GM18861 (cell line): ENCODE data around the gene FUT6.

ENCODE experiments used
- ATAC-seq: cut with Tn5 transposase; IDR thresholded peaks from one replicate; pipeline ENCODE4 v1.9.1; 2021; ENCODE audit not compliant: unreplicated experiment

Gene FUT6

DNA sequence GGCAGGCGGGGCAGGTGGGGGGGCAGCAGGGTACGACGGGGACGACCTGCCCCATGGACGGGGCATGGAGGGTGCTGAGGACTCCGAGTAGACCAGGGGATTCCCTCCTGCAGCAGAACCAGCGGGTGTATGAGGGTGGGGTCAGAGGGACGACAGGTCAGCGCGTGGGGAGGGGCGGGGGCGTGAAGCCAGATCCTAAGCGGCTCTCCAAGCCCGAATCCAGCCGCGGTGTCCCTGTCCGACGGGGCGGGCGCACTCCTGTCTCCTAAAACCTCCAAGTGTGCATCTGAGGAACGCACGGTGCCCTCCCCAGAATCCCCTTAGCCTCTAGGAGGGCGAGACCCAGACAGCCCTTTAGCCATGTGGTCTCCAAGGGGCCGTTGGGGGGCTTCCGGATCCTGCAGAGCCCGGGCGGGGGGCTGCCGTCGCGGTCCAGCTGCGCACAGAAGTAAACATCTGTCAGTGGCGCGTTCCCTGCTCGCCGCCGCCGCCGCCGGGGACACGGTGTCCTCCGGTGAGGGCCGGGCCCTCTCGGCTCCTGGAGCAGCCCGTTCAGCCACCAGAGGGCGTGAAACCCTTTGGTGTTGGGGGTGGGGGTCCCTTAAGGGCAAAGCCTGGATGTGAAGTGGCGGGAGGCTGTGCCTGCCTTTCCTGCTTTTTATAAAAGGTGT, 33.9 kb downstream of the FUT6 start:
- ATAC-seq: no peak

DNA sequence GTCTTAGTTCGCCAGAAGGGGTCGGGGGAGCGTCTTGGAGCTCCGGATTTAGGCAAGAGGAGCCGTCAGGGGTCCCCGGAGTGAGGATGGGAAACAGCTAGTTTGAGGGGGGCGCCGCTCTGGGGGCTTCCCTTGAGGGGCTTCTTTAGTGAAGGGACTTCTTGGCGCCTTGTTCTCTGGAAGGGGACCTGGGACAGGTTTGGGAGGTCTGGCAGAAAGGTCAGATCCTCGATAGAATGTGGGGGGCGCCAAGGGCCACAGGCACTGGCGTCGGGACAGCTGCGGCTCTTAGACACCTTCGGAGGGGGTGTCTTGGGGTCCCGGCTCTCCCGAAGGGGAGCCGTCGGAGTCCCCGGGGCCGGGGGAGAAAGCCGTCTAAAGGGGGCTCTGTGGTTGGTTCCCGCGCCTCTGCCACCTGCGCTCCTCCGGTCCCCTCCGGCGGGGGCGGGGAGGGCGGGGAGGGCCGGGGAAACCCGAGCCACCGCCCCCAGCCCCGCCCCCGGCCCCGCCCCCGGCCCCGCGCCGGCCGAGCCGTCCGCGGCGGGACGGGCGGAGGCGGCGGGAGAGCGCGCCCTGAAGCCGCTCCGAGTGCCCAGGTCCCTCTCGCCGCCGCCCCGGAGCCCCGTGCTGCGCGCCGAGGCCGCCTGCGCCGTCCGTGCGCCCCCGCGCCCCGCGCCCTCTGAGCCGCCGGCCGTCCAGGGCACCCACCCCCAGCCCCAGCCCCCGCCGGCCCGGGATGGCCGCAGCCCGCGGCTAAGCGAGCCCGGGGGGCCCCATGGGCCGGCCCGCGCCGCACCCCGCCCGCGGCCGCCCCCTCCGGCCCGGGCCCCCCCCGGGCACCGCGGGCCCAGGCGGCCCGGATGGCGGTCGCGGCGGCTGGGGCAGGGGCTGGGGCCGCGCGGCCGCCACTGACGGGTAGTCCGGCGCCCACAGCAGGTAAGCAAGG, 34.7 kb downstream of the FUT6 start, which contains the start of gene NRTN:
Gene NRTN, plus strand, starts transcription at position 552 of the 946 bp plus-strand sequence. CDS start 19,099 bp downstream, outside the sequence.
- ATAC-seq: no peak

DNA sequence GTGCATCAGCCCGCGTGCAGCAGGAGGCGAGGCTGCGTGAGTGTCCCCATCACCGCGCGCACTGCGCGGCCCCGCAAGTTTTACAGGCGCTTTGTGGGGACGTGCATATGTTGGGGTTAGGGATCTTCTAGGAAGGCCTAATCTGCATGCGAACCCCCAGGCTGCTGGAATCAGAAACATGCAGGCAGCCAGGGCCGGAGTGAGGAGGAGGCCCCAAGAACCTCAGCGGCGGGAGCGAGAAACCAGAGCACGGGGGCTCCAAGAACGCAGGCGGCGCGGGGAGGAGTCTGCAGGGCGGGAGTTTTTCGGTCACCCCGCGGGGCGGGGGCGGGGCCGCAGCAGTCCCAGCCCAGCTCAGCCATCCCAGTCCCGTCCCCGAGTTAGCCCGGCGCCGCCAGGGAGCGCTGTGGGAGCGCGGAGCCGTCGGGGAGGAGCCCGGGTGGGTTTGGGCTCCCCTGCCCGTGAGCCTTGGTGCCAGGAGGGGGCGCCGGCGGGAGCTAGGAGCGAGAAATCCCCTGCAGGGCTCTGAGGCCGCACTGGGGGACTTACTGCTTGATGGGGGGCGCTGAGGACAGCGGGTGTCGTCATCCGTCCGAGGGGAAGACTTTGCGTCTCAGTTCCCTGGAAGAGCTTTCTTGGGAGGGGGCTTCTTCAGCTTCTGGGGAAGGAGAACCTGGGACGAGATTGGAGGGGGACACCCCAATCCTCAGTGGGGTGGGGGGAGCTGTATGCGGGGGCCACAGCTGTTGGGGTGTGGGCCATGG, 35.6 kb downstream of the FUT6 start:
- ATAC-seq: peak; percentile 78

DNA sequence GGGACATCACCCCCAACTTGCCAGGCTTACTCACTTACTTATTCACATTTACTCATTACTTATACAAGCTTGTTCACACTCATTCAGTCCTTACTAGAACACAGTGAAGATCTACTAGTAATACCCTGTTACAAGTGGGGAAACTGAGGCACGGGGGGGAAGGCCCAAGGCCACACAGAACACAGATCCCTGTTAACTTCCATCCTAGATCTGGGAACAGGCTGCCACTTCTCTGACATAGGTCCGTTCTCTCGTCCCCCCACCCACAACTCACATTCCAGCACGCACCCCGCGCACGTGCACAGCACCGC, 36.1 kb downstream of the FUT6 start:
- ATAC-seq: no peak

DNA sequence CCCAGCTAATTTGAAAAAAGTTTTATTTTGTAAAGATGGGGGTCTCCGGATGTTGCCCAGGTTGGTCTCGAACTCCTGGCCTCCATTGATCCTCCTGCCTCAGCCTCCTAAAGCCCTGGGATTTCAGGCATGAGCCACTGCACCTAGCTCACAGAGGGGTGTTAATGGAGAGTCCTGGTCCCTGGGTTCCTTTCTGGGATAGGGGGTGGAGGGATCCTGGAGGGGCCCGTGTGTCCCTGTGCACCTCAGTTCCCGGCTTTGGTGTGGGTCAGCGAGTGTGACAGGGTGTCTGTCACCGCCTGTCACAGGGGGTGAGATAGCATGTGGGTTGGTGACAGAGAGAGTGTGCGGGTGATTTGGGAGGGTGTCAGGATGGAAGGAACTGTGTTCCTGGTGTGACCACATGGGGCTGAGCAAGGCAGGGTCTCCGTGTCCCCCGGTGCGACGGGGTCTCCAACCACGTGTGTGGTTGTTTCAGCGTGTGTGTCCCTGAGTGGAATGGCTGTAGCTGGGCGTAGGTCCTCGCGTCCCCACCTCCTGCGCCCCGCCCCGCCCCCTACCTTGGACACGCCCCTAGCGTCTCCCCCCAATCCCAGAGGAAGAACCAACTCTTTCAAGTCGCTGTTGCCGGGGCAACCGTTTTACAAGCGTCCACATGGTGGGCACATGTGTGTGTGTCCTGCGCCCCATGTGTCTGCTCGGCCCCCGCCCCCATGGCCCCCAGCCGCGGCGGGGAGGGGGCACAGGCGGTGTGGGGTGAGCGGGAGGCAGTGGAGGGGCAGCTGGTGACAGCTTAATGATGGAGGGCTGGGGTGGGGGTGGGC, 37.5 kb downstream of the FUT6 start:
- no peak for ATAC-seq

DNA sequence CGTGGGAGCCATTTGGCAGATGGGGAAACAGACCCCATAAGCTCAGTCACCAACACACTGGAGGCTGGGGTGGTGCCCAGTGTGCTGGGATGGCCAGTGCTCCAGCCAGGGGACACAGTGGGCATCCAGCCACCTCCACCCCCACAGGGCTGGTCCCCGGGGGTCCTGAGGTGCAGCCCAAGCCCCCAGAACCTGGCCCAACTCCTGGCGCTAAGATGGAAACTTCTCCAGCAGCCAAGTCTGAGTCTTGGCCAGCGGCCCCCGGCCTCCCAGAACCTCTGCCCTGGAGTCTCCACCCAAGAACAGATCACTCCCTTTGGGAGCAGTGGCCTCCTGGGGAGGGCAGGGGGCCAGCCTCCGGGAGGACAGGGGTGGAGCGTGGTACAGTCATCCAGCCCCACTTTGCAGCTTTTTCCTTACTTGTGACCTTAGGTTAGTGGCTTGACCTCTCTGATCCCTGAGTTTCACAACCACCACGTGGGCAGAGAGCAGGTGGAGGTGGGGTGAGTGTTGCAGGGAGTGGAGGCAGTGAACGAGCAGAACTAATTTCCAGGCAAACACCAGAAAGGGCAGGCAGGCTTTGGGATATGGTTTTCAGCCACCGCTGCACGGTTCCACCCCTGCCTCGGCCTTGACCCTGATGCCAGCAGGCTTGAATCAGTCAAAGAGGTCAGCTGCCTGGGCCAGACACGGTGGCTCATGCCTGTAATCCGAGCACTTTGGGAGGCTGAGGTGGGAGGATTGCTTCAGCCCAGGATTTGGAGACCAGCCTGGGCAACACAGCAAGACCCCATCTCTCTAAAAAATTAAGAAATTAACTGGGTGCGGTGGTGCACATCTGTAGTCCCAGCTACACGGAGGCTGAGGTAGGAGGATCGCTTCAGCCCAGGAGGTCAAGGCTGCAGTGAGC, 38.9 kb downstream of the FUT6 start:
- ATAC-seq: no peak

DNA sequence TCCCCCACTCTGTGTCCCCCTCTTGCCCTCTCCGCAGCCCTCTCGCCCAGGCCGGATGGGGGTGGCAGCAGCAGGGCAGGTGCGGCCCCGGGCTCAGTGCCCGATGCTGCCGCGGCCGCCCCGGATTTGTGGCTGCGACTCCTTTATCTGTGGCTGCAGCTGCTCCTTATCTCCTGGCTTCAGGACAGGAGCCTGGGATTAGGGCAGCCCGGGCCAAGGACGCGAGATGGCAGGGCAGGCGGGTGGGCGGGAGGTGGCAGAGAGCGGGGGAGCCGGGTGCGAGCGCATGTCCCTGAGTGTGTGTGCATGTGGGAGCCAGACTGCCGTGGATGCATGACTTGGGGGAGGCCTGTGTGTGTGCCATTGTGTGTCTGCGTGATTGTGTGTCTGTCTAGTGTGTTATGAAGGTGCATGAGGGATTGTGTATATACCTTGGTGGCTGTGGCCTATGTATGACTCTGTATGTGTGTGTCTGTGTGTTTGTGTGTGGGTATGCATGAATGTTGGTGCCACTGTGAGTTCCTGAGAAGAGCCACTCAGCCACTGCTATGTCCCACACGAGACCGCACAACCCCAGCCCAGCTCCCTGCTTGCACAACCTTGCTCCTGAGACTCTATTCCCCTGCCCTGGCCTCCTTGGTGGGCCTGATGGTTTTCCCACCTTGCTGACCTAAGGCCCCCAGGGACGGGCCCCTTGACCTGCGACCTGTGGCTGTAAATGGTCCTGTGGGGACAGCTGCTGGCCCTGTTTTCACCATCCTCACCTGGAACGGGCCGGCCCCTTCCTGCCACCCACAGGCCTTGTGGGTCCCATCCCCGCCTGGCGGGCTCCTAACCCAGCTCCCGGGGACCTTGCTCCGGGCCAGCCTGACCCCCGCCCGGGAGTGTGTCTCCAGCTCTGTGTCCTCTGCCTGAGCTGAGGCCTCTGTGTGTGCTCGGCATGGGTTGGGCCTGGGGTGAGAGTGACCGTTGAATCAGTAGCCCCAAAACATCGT, 40.0 kb downstream of the FUT6 start:
- no peak for ATAC-seq

DNA sequence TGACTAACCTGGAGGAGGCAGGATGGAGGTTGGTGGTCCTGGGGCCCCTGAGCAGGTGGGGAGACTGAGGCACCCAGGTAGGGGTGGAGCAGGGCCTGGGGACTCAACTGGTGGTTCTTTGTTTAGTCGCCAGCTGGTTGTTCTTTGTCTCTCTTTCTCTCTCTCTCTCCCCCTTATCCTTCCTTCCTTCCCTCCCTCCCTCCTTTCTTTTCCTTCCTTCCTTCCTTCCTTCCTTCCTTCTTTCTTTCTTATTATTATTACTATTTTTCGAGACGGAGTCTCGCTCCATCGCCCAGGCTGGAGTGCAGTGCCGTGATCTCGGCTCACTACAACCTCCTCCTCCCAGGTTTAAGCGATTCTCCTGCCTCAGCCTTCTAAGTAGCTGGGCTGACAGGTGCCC, 41.3 kb downstream of the FUT6 start:
- no peak for ATAC-seq

DNA sequence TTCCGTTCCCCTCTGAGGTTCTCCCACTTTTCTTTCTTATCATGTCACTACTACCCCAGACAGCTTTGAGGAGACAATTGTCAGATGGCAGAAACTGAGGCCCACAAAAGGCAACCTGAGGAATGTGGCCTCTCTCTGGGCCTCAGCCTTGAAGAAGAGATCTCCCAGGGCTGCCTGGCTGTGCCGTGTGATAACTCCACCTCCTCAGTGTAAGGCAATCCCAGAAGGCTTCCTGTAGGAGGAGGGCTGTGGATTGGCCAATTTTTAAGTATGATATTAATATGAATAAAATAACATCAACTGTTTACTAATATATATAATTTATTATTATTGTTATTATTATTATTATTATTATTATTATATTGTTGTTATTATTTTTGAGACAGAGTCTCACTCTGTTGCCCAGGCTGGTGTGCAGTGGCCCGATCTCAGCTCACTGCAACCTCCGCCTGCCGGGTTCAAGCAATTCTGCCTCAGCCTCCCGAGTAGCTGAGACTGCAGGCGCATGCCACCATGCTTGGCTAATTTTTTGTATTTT, 44.1 kb downstream of the FUT6 start:
- no peak for ATAC-seq

DNA sequence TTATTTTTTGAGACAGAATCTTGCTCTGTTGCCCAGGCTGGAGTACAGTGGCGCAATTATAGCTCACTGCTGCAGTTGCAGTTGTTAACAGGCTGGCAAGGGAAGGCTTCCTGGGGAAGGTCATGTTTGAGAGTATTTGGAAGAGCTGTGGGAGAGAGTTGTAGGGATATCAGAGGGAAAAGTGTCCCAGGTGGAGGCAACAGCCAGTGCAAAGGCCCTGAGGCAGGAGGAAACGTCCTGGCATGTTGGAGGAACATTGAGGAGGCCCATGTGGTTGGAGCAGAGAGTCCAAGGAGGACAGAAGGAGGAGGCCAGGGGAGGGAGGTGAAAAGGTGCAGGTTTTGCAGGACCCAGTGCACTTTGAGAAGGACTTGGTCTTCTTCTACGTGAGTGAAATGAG, 46.3 kb downstream of the FUT6 start:
- no peak for ATAC-seq

DNA sequence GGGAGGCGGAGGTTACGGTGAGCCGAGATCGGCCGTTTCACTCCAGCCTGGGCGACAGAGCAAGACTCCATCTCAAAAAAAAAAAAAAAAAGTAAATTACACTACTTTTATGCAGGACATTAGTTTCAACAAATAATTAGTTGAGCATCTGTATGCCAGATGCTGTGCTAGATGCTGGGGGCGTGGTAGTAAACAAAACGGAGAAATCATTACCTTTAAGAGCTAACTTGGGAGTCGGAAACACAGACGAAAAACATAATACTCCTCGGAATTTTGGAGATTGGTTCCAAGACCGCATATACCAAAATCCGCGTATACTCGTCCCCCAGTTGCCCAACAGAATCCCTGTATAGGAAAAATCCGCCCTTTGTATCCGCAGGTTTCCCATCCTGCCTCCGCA, 47.3 kb downstream of the FUT6 start:
- ATAC-seq: no peak

DNA sequence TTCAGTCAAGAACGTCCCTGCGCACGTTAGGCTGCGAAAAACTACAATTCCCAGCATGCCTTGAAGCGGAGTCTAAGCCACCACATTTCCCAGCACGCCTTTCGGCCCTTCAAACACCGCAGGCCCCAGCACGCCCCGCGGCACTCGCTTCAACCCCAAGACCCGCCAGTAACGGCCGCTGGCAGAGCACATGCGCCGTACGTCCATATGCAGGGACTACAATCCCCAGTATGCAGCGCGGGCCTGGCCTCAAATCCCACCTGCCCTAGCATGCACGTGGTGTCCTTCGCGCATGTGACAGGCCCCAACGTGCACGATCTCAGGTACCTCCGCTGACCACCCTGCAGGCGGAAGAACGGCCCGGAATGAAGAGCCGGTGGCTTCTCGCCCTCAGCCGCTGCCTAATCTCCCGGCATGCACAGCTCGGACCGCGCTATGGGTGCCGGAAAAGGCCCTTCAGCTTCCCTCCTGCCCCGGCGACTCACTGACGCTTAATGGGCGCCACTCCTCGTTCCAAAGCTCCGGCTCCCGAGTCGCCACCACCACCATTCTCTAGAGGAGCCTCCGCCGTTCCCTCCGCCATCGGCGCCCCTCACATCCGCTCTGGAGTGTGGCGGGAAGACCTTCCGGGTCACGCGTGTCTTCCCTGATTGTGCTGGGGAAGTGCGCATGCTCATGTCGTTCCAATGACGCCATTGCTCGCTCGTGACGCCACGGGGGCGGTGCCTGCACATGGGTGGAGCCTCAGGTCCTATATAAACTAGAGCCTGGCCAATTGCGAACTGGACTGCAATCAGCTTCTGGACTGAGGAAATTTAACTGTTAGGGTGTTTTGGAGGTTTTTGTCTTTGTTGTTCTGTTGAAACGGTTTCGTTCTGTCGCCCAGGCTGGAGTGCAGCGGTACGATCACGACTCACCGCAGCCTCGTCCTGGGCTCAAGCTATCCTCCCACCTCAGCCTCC, 48.7 kb downstream of the FUT6 start, which contains the start of gene DUS3L:
Gene DUS3L, minus strand, starts transcription at position 605 of the 962 bp plus-strand sequence. Its CDS starts 22 bp downstream, at position 583.
- peak; percentile 87 for ATAC-seq

DNA sequence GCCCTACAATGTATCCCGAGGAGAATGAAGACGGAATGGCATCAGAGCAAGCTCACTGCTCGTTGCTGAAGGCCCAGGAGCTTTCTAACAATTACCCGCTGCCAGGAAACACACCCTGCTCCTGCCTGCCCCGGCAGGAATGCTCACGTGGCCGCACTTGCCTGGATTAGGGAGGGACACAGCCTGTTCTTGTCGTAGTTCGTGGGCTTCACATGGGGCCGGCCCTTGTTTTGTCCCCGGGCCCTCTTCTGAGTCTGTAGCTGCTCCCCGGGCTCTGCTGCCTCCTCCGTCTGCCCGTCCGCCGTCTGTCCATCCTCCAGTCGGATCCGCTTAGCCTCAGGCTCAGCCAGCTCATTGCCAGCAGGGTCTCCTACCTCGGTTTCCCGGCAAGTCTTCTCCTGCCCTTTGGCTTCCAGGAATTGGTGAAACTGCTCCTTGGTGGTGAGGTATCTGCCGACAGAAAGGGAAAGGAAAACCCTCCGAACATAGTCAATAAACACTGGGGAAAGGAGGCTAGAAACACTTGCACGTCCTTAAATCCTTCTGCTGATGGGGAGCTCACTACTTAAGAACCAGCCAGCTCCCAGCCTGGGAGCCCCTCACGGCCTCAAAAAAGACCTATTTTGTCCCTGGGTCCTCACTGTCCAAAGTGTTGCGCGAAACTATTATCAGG, 49.5 kb downstream of the FUT6 start:
- no peak for ATAC-seq

DNA sequence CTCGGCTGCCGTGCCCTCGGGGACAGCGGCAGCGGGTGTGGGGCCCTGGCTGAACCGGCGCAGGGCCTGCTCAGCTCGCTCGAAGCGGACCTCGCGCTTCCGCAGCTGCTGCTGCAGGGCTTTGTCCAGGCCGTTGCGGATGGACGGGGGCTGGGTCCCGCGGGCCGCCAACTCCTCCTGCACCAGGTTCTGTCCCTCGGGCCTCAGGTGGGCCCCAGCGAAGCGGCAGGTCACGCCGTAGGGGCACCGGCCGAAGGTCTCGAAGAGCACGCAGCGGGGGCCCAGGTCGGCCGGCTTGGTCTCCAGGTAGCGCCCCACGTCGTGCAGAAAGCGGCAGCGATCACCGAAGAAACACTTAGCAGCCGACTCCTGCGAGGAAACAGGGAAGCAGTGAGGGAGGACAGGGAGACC, 50.1 kb downstream of the FUT6 start:
- no peak for ATAC-seq

DNA sequence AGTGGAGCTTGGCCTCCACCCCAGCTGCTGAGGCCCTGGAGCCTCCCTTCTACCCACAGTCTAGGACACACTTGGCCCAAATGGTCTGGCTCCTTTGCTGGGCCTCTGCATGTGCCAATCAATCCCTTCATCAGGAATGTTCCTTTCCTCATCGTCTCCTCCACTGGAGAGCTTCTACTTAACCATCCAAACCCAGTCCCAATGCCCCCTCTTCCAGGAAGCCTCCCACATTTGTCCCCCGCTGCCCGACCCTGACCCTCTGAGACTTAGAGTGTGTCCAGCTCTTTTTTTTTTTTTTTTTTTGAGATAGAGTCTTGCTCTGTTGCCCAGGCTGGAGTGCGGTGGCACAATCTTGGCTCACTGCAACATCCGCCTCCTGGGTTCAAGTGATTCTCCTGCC, 51.1 kb downstream of the FUT6 start:
- no peak for ATAC-seq

DNA sequence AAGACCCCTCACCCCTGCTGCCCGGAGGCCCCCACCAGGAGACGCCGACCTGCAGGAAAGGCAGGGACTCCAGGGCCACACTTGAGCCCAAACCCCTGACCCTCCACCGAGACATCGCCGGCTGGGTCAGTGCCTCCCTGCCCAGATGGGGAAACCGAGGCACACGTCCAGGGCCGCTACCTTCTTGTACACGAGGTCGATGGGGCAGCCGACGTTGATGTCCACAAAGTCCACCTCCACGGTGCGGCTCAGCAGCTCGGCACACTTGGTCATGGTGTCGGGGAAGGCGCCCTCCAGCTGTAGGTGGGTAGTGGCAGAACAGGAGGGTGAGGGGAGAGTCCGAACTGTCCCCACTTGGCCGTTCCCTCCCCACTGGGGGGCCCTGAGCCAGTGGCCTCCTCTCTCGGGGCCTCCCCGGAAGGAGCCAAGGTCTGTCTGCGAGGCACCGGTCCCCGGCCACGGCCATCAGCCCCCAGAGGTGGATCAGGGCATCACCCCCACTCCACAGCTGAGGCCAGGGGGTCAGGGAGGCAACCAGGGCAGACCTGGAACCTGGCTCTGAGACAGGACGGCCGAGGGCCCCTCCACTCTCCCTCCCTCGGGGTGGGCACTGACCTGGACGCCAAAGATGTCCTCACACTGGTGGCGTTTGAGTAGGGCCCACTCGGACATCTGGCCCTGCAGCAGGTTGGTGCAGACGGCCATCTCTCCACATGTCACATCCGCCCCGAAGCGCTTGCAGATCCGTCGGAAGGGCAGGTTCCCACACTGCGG, 51.9 kb downstream of the FUT6 start:
- no peak for ATAC-seq
